EL (cell line): ENCODE measurements around the gene ADAMTSL5.
"Not testable (repeated sequence)": the region's sequence is repeated elsewhere in the genome, so short reads cannot be mapped to it uniquely, and the experiment has no call there.

Experiments used
- DNase-seq: peaks from one replicate; pipeline ENCODE4 v3.0.0-alpha.2; 2016

Gene ADAMTSL5

DNA sequence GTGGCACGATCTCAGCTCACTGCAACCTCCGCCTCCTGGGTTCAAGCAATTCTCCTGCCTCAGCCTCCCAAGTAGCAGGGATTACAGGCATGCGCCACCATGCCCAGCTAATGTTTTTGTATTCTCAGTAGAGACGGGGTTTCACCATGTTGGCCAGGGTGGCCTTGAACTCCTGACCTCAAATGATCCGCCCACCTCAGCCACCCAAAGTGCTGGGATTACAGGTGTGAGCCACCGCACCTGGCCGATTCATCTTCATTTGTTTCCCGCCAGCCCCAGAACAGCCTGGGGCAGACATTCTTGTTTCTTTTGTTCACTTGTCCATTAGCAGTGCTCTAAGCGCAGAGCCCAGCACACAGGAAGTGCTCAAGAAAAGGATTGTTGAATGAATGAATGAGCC lies 35.8 kb downstream of the ADAMTSL5 start:
- not testable (repeated sequence) for DNase-seq

DNA sequence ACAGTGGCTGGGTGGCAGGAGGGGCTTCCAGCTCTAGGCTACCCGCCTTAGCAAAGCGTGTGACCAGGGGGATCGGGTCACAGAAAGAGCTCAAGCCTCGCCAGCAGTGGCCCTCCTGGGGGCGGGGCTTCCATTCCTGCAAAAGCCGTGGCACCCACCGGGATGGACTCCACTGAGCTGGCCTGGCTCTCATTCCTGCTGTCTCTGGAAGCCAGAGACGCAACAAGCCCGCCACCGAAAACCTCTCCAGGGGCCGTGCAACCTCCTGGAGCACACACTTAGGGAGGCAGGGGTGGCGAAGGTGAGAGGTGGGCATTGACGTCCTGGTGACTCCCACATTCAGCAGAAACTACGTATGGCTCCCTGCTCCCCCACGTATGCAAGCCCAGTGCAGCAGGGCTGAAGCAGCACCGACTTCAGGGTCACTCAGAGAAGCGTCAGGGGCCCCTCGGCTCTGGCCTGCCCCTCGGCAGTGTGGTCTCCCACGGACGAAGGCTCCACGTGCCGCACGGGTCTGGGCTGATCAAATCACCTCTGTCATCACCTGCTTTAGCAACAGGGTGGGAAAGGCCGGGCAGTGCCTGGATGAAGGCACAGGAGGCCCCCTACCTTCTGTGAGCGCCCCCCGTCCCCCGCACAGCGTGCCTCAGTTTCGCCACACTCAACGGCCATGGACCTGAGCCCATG lies 36.9 kb downstream of the ADAMTSL5 start:
- no peak for DNase-seq

DNA sequence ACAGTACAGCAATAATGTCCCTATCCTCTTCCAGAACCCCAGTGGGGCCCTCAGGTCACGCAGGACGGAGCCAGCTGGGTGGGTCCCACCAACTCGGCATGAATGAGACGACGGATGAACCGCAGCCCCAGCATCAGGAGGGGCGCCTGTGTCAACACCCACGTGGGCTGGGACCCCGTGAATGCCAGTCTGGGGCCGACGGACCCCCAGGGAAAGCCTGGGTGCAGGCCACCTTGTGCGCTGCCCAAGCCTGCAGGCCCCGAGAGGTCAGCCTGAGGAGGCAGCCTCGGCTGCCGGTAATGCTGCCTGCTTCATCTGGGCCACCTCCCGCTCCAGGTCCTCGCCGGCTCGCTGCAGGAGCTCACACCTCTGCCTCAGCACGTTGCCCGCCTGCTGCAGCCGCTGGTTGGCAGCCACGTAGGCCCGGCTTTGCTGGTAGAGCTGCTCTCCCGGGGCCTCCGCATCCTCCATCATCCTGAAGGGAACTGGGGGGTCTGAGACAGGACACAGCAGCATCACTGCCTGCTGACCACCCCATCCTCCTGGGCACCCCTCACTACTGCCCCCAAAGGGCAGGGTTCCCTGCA lies 38.0 kb downstream of the ADAMTSL5 start:
- DNase-seq = no peak

DNA sequence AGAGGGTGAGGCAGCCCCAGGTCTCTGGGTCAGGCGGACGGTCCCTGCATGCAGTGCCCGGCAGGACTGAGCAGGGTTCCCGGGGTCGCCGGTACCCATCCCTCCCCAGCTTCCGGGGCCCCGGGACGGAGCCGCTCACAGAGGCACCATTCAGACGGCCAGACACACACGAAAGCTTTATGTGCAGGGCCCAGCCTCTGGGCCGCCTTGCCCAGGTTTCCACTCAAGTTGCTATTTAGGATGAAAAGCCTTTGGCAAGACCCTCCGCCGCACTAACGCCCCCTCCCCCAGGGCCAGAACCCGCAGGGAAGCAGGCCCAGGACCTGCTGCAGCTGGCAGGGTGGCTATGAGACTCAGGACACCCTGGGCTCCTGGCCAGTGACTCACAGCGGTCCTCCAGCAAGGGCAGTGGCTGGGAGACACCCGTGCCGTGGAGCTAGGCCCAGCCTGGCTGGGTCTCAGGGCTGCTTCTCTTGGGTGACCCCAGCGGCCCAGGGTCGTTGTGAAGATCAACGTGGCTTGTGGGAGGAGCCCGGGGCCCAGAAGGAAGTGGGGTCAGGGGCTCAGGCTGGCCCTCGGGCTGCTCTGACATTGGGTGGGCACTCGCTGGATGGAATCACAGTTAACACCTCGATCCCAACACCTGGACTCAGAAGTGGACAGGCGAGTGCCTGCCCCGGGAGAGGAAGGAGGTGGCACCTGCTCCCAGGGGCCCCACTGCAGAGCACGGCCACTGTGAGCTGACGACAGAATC lies 38.6 kb downstream of the ADAMTSL5 start:
- no peak for DNase-seq

DNA sequence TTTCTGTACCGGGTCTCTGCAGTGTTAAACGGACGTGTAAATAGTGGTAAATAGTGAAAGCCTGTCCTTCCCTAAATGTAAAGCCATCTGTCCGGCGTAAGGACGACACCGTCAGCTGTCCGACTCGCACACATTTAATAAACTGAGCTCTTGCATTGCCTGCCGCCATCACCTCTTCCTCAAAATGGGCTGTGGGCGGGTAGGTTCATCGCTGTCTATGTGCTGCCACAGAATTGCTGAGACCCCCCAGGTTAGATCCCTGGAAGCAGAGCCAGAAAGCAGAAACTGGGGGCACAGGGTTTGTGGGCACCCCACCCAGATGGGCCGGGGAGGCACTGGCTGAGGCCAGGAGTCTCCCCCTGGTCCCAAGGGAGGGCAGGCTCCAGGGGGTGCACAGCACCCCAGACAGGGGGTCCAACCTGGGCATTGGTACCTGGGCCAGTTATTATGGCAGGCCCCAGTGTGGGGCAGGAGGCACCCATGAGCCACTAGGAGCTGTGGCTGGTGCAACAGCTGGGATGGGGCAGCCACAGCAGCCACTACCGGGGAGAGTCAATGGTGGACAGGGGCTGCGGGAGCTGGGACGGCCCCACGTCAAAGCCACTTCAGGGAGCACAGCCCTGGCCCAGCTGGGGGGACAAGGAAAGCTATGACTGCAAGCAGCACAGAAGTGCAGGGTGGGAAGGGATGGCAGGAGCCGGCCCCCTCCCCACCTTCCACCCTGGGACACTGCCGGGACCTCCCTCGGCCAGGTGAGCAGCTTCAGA lies 39.6 kb downstream of the ADAMTSL5 start:
- no peak for DNase-seq

DNA sequence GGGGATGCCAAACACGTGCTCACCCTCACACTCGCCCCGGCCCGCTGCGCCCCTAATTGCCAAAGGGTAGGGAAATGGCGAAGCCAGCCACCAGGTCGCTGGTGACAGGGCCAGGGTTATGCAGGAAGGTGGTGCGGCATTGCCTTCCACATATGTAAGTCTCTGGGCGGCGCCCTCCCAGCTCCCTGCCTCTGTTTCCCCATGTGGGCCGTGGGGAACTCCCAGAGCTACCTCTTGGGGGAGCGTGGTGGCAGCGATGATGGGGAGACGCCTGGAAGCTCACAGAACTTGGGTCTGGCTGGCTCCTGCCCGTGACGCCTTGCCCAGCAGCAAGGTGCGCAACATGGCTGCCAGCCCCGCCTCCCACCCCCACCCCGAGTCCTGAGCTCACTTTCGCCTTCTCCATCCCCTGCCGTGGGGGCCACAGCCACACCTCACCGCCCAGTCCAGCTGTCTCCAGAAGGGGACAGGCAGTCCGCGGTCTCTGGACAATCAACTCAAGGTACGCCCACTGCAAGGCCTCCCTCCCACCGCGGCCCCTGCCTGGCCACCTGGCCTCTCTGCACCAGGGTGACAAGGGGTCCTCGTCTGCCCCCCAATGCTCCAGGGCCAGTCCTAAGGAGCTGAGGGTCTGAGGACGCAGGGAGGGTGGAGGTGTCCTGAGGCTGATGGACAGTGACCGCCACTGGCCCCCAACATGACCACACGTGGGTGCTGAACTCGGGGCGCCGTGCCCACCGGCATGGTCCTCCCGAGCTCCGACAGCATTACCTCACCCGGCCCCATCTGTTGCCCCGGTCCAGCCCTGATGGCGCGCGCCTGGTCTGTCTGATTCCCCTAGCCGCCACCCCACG lies 40.4 kb downstream of the ADAMTSL5 start:
- no peak for DNase-seq

DNA sequence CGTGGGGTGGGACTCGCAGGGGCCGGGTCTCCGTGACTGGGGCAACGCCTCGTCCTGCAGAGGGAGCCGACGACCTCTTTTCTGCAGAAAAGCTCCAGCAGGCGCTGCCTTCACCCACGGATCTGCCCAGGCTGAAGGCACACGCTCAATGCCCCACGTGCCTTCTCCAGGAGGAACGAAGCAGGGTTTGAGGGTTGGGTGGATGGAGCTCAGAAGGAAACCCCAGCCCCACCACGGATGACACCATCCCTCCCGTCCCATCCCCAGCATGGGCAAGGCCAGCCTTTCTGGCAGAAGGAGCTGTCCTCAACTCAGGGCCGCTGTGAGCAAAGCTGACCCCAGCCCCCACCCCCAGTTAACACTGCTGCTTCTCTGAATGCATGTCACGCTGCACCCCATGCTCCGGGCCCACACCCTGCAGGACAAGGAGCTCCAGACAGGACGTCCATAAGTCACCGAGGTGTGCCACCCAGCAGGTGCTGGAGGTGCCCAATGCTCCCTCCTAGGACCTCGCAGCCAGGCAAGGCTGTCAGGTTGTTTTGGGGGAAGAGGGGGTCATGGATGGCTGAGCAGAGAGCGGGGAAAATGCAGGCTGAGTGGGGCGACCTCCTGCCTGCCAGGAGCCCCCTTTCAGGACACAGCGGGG lies 41.2 kb downstream of the ADAMTSL5 start:
- DNase-seq = peak; percentile 37

DNA sequence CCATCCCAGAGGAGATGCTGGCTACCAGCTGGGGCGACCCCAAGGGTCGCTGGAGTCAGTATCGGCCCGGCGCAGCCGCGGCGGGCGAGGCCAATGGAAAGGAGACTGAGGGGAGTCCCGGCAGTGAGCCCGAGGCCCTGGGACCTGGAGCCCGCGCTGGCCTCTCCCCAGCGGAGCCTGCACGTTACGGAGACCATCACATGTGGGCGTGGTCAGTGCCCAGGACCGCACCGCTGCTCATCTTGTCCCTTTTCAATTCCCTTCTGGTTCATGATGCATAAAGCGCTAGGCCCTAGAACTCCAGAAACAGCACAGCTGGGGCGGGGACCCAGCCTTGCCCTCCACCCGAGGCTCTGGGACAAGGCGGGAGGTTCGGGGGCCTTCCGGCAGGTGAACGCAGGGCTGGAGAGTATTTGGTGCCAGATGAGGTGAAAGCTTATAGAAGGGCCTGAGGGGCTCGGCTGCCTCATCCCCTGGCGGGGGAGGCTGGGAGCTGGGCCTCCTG lies 41.8 kb downstream of the ADAMTSL5 start:
- DNase-seq = no peak

DNA sequence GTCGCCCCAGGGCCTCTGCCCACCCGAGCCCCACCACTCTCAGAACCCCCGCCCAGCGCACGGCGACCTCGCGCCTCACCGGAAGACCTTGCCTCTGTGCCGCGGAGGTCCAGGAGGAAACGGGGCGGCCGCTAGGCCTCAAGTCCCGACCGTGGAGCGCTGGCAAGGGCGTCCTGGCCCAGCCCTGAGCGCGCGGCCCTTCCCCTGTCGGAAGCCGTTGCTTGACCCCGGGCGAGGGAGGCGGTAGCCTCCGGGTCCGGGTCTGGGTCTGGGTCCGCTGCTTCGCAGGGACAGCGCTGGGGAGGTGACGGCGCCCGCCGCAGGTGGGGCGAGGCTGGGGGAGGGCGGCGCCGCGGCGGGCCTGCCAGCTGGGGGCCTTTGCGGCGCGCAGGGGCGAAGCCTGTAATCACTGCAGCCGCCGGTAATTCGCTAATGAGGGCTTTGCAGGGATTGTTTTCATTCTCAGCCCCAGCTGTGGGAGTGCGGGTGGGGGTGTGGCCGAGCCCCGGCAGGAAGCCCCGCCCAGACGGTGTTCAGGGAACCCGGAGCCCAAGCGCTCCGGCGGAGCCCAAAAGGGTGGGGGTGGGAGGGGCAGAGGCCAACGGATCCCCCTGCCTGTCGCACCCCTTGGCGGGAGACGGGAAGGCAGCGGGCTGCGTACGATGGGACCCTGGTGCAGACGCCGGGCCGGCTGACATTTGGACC lies 42.4 kb downstream of the ADAMTSL5 start:
- peak; percentile 39 for DNase-seq

DNA sequence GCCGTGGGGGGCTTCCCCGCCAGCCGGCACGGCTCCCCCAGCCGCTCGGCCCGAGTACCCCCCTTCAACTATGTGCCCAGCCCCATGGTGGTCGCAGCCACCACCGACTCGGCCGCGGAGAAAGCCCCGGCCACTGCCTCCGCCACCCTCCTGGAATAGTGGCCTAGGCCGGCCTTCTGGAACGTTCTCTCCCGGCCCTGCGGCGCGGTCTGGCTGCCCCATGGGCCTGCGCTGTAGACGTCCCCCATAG lies 42.8 kb downstream of the ADAMTSL5 start:
- DNase-seq = no peak

DNA sequence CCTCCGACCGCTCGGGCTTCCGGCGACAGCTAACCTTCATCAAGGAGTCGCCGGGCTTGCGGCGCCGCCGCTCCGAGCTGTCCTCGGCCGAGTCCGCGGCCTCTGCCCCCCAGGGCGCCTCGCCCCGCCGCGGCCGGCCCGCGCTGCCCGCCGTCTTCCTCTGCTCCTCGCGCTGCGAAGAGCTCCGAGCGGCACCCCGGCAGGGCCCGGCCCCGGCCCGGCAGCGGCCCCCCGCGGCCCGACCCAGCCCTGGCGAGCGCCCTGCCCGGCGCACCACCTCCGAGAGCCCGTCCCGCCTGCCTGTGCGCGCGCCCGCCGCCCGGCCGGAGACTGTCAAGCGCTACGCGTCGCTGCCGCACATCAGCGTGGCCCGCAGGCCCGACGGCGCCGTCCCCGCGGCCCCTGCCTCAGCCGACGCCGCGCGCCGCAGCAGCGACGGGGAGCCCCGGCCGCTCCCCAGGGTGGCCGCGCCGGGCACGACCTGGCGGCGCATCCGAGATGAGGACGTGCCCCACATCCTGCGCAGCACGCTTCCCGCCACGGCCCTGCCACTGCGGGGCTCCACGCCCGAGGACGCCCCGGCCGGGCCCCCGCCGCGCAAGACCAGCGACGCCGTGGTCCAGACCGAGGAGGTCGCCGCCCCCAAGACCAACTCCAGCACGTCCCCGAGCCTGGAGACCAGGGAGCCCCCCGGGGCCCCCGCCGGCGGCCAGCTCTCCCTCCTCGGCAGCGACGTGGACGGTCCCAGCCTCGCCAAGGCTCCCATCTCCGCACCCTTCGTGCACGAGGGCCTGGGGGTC lies 43.4 kb downstream of the ADAMTSL5 start:
- DNase-seq = no peak

DNA sequence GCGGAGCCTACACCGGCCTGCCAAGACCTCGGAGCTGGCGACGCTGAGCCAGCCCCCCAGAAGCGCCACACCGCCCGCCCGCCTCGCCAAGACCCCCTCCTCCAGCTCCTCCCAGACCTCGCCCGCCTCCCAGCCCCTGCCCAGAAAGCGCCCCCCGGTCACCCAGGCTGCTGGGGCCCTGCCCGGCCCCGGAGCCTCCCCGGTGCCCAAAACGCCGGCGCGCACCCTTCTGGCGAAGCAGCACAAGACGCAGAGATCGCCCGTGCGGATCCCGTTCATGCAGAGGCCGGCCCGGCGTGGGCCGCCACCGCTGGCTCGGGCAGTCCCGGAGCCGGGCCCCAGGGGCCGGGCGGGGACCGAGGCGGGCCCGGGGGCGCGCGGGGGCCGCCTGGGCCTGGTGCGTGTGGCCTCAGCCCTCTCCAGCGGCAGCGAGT lies 44.0 kb downstream of the ADAMTSL5 start:
- DNase-seq = peak; percentile 50

DNA sequence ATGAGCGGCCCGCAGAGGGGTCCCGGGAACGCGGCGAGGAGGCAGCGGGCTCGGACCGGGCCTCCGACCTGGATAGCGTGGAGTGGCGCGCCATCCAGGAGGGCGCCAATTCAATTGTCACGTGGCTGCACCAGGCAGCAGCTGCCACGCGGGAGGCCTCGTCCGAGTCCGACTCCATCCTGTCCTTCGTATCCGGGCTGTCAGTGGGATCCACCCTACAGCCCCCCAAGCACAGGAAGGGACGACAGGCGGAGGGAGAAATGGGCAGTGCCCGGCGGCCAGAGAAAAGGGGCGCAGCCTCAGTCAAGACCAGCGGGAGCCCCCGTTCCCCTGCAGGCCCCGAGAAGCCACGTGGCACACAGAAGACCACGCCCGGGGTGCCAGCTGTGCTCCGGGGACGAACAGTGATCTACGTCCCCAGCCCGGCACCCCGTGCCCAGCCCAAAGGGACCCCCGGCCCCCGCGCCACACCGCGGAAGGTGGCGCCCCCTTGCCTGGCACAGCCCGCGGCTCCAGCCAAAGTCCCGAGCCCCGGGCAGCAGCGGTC lies 44.5 kb downstream of the ADAMTSL5 start:
- no peak for DNase-seq

DNA sequence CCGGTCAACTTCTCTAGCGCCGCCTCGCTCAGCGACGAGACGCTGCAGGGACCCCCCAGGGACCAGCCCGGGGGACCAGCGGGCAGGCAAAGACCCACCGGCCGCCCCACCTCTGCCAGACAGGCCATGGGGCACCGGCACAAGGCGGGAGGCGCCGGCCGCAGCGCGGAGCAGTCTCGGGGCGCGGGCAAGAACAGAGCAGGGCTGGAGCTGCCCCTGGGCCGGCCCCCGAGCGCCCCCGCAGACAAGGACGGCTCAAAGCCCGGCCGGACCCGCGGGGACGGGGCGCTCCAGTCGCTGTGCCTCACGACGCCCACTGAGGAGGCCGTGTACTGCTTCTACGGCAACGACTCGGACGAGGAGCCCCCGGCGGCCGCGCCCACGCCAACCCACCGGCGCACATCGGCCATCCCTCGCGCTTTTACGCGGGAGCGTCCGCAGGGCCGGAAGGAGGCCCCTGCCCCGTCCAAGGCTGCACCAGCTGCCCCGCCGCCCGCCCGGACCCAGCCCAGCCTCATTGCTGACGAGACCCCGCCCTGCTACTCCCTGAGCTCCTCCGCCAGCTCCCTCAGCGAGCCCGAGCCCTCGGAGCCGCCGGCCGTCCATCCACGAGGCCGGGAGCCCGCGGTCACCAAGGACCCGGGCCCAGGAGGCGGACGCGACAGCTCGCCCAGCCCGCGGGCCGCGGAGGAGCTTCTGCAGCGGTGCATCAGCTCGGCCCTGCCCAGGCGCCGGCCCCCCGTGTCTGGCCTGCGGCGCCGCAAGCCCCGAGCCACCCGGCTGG lies 45.1 kb downstream of the ADAMTSL5 start:
- DNase-seq = no peak

DNA sequence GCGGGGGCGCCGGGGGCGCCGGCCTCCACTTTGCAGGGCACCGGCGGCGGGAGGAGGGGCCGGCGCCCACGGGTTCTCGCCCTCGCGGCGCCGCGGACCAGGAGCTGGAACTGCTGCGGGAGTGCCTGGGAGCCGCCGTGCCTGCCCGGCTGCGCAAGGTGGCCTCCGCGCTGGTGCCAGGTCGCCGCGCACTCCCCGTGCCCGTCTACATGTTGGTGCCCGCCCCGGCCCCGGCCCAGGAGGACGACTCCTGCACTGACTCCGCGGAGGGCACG lies 45.7 kb downstream of the ADAMTSL5 start:
- no peak for DNase-seq

DNA sequence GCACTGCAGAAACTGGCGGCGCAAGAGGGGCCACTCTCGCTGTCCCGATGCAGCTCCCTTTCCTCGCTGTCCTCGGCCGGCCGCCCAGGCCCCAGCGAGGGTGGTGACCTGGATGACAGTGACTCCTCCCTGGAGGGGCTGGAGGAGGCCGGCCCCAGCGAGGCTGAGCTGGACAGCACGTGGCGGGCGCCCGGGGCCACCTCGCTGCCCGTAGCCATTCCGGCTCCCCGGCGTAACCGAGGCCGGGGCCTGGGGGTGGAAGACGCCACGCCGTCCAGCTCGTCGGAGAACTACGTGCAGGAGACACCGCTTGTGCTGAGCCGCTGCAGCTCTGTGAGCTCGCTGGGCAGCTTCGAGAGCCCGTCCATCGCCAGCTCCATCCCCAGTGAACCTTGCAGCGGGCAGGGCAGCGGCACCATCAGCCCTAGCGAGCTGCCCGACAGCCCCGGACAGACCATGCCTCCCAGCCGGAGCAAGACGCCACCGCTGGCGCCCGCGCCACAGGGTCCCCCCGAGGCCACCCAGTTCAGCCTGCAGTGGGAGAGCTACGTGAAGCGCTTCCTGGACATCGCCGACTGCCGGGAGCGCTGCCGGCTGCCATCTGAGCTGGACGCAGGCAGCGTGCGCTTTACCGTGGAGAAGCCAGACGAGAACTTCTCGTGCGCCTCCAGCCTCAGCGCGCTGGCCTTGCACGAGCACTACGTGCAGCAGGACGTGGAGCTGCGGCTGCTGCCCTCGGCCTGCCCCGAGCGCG lies 46.2 kb downstream of the ADAMTSL5 start:
- no peak for DNase-seq

DNA sequence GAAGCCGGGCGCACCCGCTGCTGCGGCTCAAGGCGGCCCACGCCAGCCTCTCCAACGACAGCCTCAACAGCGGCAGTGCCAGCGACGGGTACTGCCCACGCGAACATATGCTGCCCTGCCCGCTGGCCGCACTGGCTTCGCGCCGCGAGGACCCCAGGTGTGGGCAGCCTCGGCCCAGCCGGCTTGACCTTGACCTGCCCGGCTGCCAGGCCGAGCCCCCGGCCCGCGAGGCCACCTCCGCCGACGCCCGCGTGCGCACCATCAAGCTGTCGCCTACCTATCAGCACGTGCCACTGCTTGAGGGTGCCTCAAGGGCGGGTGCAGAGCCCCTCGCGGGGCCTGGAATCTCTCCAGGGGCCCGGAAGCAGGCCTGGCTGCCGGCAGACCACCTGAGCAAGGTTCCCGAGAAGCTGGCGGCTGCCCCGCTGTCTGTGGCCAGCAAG lies 46.8 kb downstream of the ADAMTSL5 start:
- no peak for DNase-seq

DNA sequence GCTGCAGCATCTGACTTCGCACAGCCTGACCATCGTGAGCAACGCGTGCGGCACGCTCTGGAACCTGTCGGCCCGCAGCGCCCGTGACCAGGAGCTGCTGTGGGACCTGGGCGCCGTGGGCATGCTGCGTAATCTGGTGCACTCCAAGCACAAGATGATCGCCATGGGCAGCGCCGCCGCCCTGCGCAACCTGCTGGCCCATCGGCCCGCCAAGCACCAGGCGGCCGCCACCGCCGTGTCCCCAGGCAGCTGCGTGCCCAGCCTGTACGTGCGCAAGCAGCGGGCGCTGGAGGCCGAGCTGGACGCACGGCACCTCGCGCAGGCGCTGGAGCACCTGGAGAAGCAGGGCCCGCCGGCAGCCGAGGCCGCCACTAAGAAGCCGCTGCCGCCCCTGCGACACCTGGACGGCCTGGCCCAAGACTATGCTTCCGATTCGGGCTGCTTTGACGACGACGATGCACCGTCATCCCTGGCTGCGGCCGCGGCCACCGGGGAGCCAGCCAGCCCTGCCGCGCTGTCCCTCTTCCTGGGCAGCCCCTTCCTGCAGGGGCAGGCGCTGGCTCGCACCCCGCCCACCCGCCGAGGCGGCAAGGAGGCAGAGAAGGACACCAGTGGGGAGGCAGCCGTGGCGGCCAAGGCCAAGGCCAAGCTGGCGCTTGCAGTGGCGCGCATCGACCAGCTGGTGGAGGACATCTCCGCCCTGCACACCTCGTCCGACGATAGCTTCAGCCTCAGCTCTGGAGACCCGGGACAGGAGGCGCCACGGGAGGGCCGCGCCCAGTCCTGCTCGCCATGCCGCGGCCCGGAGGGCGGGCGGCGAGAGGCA lies 47.4 kb downstream of the ADAMTSL5 start:
- no peak for DNase-seq
